Glutamatergic neuron (in vitro differentiated cells): Measurements from ENCODE around the gene SPINDOC. TPM values are rescaled to one million over a fixed set of nuclear protein-coding genes. Genes with fewer than 3 reads are reported as not detected.

Source experiments
- DNase-seq: peaks from one replicate; pipeline ENCODE4 v3.0.0; 2022
- H3K27ac Mint-ChIP-seq: one replicate; pipeline ENCODE4 v1.8.0; 2020; ENCODE audit warnings: mild to moderate bottlenecking, mixed read lengths, inconsistent platforms; ENCODE audit not compliant: unreplicated experiment
- H3K27me3 Mint-ChIP-seq: one replicate; pipeline ENCODE4 v1.8.0; 2020; ENCODE audit warnings: mild to moderate bottlenecking, moderate library complexity, mixed read lengths, inconsistent platforms; ENCODE audit not compliant: unreplicated experiment
- H3K36me3 Mint-ChIP-seq: one replicate; pipeline ENCODE4 v1.8.0; 2020; ENCODE audit warnings: mild to moderate bottlenecking, mixed read lengths, inconsistent platforms; ENCODE audit not compliant: unreplicated experiment
- H3K4me1 Mint-ChIP-seq: one replicate; pipeline ENCODE4 v1.8.0; 2020; ENCODE audit warnings: mild to moderate bottlenecking, low read depth, mixed read lengths, inconsistent platforms; ENCODE audit not compliant: unreplicated experiment
- H3K4me3 Mint-ChIP-seq: one replicate; pipeline ENCODE4 v1.8.0; 2020; ENCODE audit warnings: mild to moderate bottlenecking, mixed read lengths, inconsistent platforms; ENCODE audit not compliant: unreplicated experiment
- H3K9me3 Mint-ChIP-seq: one replicate; pipeline ENCODE4 v1.8.0; 2020; ENCODE audit warnings: mild to moderate bottlenecking, moderate library complexity, mixed read lengths, inconsistent platforms; ENCODE audit not compliant: unreplicated experiment
- total RNA-seq: library from RNA; stranded (reverse); fragmentation: NEBNext Ultra II Directional; extraction: Animal tissue kit (Norgen Biotek cat#: 25700); gene quantifications from one replicate; pipeline ENCODE4 v1.2.1, GENCODE V29; 2021; ENCODE audit not compliant: unreplicated experiment
- TF ChIP-seq, protein P1 (sequence below): fragments of 200-600 bp; sonication (generic); IDR thresholded peaks from one replicate; pipeline ENCODE4 v1.5.0; 2021; ENCODE audit not compliant: partially characterized antibody, unreplicated experiment

SPINDOC gene
- total RNA-seq, 1 donor from 2014 or later = 83.7 TPM

GRCh38 chr11:63870351-63871140 lies 57.3 kb downstream of the SPINDOC start:
- Mint-ChIP-seq H3K27me3 (peaks cover 8% of the 10 kb centered on the region), H3K36me3 (no peaks in the 10 kb centered on the region), H3K27ac (no peak overlapping the region), H3K9me3 (peaks cover 6% of the 10 kb centered on the region), H3K4me3 (no peak overlapping the region), H3K4me1 (peaks cover 22% of the 10 kb centered on the region)
- TF ChIP-seq, protein P1, sequence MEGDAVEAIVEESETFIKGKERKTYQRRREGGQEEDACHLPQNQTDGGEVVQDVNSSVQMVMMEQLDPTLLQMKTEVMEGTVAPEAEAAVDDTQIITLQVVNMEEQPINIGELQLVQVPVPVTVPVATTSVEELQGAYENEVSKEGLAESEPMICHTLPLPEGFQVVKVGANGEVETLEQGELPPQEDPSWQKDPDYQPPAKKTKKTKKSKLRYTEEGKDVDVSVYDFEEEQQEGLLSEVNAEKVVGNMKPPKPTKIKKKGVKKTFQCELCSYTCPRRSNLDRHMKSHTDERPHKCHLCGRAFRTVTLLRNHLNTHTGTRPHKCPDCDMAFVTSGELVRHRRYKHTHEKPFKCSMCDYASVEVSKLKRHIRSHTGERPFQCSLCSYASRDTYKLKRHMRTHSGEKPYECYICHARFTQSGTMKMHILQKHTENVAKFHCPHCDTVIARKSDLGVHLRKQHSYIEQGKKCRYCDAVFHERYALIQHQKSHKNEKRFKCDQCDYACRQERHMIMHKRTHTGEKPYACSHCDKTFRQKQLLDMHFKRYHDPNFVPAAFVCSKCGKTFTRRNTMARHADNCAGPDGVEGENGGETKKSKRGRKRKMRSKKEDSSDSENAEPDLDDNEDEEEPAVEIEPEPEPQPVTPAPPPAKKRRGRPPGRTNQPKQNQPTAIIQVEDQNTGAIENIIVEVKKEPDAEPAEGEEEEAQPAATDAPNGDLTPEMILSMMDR = no peak
- no peak for DNase-seq

- H3K36me3 Mint-ChIP-seq = no peaks in the 10 kb centered on the region
- DNase-seq = peak; percentile 62
- TF ChIP-seq, protein P1 = no peak
- no peak overlapping the region for H3K4me3 Mint-ChIP-seq
- H3K27me3 Mint-ChIP-seq = peaks cover 8% of the 10 kb centered on the region
- H3K4me1 Mint-ChIP-seq = peaks cover 18% of the 10 kb centered on the region
- H3K9me3 Mint-ChIP-seq = peaks cover 6% of the 10 kb centered on the region
- peak overlapping the region; percentile 78 for H3K27ac Mint-ChIP-seq
These were observed 58.9 kb downstream of the SPINDOC start for GRCh38 chr11:63871962-63872799.

GRCh38 chr11:63872800-63873197 lies 59.5 kb downstream of the SPINDOC start:
- TF ChIP-seq, protein P1 = no peak
- Mint-ChIP-seq H3K36me3 (no peaks in the 10 kb centered on the region), H3K4me1 (peaks cover 19% of the 10 kb centered on the region), H3K27ac (no peak overlapping the region), H3K9me3 (peaks cover 6% of the 10 kb centered on the region), H3K27me3 (peaks cover 8% of the 10 kb centered on the region), H3K4me3 (no peak overlapping the region)
- no peak for DNase-seq

DNA sequence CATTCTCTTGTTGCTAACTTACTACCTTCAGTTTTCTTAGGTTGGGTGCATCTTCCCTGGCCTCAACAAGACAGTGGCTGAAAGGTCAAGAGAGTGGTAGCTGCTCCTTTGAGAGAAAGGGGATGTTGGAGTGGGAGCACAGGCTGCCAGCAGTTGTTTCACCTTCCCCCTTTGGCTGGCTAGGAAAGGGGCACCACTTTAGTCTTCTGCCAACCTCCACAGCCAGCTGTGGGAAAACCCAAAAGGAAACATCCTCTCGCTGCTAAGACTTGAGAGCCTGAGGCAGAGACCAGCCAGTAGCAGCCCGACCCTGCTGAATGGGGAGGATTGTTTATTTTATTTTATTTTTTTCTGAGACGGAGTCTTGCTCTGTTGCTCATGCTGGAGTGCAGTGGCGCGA lies 60.1 kb downstream of the SPINDOC start:
- Mint-ChIP-seq H3K27me3 (peaks cover 7% of the 10 kb centered on the region), H3K27ac (no peak overlapping the region), H3K4me3 (no peak overlapping the region), H3K4me1 (peaks cover 22% of the 10 kb centered on the region), H3K9me3 (peaks cover 6% of the 10 kb centered on the region), H3K36me3 (no peaks in the 10 kb centered on the region)
- DNase-seq = no peak
- TF ChIP-seq, protein P1 = no peak
